HCT116 (cell line): Measurements from ENCODE around the gene PRPF39.

Source experiments
- CEBPB ChIP-seq: IDR thresholded peaks from 2 replicates; pipeline ENCODE4 v1.6.1; 2012; ENCODE audit warnings: low read depth
- EZH2phosphoT487 ChIP-seq: fragments of 200-600 bp; IDR thresholded peaks from 2 replicates; pipeline ENCODE4 v1.6.1; 2018; ENCODE audit warnings: antibody characterized with exemption, borderline replicate concordance
- POLR2A ChIP-seq: IDR thresholded peaks from 2 replicates; pipeline ENCODE4 v1.7.0; 2011; ENCODE audit warnings: borderline replicate concordance; ENCODE audit not compliant: insufficient read depth, insufficient read length; ENCODE audit errors: extremely low read depth
- TCF7L2 ChIP-seq: IDR thresholded peaks from 2 replicates; pipeline ENCODE4 v1.7.0; 2011; ENCODE audit warnings: borderline replicate concordance, inconsistent platforms; ENCODE audit not compliant: insufficient read depth, insufficient read length; ENCODE audit errors: extremely low read depth
- TF ChIP-seq, protein P1 (sequence below), 3 experiments: fragments of 200-600 bp in 1 of 3; sonication (generic) in 1 of 3; IDR thresholded peaks in 2 of 3; conservative IDR thresholded peaks in 1 of 3; 2 replicates each; pipeline ENCODE4 v1.5.1; 2012 to 2017; ENCODE audit warnings: low read depth in 2 of 3, low read length in 2 of 3, antibody characterized with exemption in 1 of 3, borderline replicate concordance in 1 of 3, control low read depth in 1 of 3, mild to moderate bottlenecking in 1 of 3, mixed read lengths in 1 of 3, mixed run types in 1 of 3, moderate library complexity in 1 of 3; ENCODE audit not compliant: insufficient read depth in 1 of 3

DNA sequence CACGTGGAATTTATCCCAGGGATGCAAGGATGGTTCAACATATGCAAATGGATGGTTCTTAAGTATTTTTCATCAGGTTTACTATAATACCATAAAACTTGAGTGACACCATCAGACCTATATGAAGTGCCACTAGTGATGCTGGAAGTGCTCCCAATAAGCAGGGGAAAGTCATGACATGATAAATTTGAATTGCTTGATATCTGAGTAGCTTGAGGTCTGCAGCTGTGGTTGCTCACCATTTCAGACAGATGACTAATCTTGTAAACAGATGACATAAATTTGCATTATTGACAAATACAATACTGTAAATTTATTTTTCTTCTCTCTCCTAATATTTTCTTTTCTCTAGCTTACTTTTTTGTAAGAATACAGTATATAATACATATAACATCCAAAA, 13.7 kb upstream of the PRPF39 start:
- TF ChIP-seq EZH2phosphoT487 (no peak), POLR2A (no peak), CEBPB (no peak), TCF7L2 (no peak)
- TF ChIP-seq, protein P1, sequence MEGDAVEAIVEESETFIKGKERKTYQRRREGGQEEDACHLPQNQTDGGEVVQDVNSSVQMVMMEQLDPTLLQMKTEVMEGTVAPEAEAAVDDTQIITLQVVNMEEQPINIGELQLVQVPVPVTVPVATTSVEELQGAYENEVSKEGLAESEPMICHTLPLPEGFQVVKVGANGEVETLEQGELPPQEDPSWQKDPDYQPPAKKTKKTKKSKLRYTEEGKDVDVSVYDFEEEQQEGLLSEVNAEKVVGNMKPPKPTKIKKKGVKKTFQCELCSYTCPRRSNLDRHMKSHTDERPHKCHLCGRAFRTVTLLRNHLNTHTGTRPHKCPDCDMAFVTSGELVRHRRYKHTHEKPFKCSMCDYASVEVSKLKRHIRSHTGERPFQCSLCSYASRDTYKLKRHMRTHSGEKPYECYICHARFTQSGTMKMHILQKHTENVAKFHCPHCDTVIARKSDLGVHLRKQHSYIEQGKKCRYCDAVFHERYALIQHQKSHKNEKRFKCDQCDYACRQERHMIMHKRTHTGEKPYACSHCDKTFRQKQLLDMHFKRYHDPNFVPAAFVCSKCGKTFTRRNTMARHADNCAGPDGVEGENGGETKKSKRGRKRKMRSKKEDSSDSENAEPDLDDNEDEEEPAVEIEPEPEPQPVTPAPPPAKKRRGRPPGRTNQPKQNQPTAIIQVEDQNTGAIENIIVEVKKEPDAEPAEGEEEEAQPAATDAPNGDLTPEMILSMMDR (IDR thresholded peaks at IDR 0.05 in 2 of 3, conservative IDR thresholded peaks at IDR 0.05 in 1 of 3; ENCODE audit: borderline replicate concordance in 1 of 3, insufficient read depth in 1 of 3, low read depth in 2 of 3, low read length in 2 of 3) = no peak
